ENCODE measurements around the gene CDC42EP2. TPM values are rescaled to one million over a fixed set of nuclear protein-coding genes. Genes with fewer than 3 reads are reported as not detected.

Gene CDC42EP2
- polyA plus RNA-seq, 2 of the 4 experiments (the other 2 are of a cell fraction): 3.0 to 8.5 TPM

GRCh38 chr11:65304110-65304509 lies 10.6 kb upstream of the CDC42EP2 start:
- Histone ChIP-seq H3K9me3 (no peaks in the 10 kb centered on the region), H3K4me1 (peaks cover 37% of the 10 kb centered on the region), H3K4me3 (no peak overlapping the region), H3K4me2 (no peak overlapping the region), H3K27ac (no peak overlapping the region)
- no peak for TF ChIP-seq POLR2A (IDR thresholded peaks at IDR 0.05; ENCODE audit: low read length)
- no peak for TF ChIP-seq NFE2L2 (conservative IDR thresholded peaks at IDR 0.05; ENCODE audit: low read length)
- TF ChIP-seq RCOR1 (IDR thresholded peaks at IDR 0.05; ENCODE audit: low read depth, low read length): no peak
- TF ChIP-seq BCL3 (IDR thresholded peaks at IDR 0.05): no peak
- FAIRE-seq: no peak
- WGBS (ENCODE audit: missing lambda C conversion rate): 98% methylated on average over 4 of the region's 4 CpGs
- no peak for DNase-seq (ENCODE audit: low read depth in 1 of 2, low spot score in 1 of 2)
- ATAC-seq: no peak
- POLR2A ChIA-PET: interaction anchor here (0.5 to 0.9 kb wide), 3 partner anchors 10 to 29 kb away, joined by 3 to 4 read pairs (median 4); partner anchors contain the start of gene CDC42EP2
- CTCF ChIA-PET: interaction anchor here (76.3 to 78.3 kb wide), 2 partner anchors 11 to 24 kb away, joined by 3090 read pairs; partner anchors contain the start of genes CDC42EP2, DPF2, POLA2 and TIGD3

- POLR2A ChIA-PET: interaction anchor here (0.9 kb wide), 2 partner anchors 10 to 11 kb away, joined by 3 to 4 read pairs; partner anchors contain the start of gene CDC42EP2
- Histone ChIP-seq H3K27ac (no peak overlapping the region), H3K4me1 (peaks cover 38% of the 10 kb centered on the region), H3K4me3 (no peak overlapping the region), H3K9me3 (no peaks in the 10 kb centered on the region), H3K4me2 (no peak overlapping the region)
- no peak for TF ChIP-seq RAD21 (conservative IDR thresholded peaks at IDR 0.05 in 1 of 2, IDR thresholded peaks at IDR 0.05 in 1 of 2)
- no peak for TF ChIP-seq RARB (CRISPR knock-in tag; IDR thresholded peaks at IDR 0.05)
- TF ChIP-seq CEBPB (IDR thresholded peaks at IDR 0.05): no peak
- no peak for TF ChIP-seq NR3C1 (IDR thresholded peaks at IDR 0.05)
- TF ChIP-seq ZNF302 (CRISPR knock-in tag; IDR thresholded peaks at IDR 0.05): no peak
- TF ChIP-seq TFCP2L1 (CRISPR knock-in tag; IDR thresholded peaks at IDR 0.05): no peak
- no peak for TF ChIP-seq CHD4 (IDR thresholded peaks at IDR 0.05; ENCODE audit: borderline replicate concordance)
- no peak for TF ChIP-seq CBX2 (IDR thresholded peaks at IDR 0.05; ENCODE audit: borderline replicate concordance, low read depth)
- TF ChIP-seq ZC3H11A (IDR thresholded peaks at IDR 0.05): no peak
- no peak for TF ChIP-seq CTCF (IDR thresholded peaks at IDR 0.05)
- CTCF ChIA-PET: interaction anchor here (76.3 to 78.3 kb wide), 2 partner anchors 11 to 24 kb away, joined by 3090 read pairs; partner anchors contain the start of genes CDC42EP2, DPF2, POLA2 and TIGD3
- FAIRE-seq (no peak), ATAC-seq (no peak), DNase-seq (ENCODE audit: low read depth in 1 of 2, low spot score in 1 of 2) (no peak)
- 91% methylated on average over 7 of the region's 7 CpGs for WGBS (ENCODE audit: missing lambda C conversion rate)
These were observed 10.1 kb upstream of the CDC42EP2 start for GRCh38 chr11:65304613-65305012.

GRCh38 chr11:65305501-65306268 lies 9.0 kb upstream of the CDC42EP2 start:
- H3K4me1 ChIP-seq: peaks cover 48% of the 10 kb centered on the region
- no peak for TF ChIP-seq ATOH8 (CRISPR knock-in tag; IDR thresholded peaks at IDR 0.05; ENCODE audit: low read depth)
- no peak for TF ChIP-seq FOSL2 (IDR thresholded peaks at IDR 0.05)
- 0 out of 2 replicates have a peak, but pooled peaks have one; percentile 32 for TF ChIP-seq FOSL2 (CRISPR knock-in tag; IDR thresholded peaks at IDR 0.05)
- ChIA-PET POLR2A (interaction anchor here (0.7 kb wide), 1 partner anchor 30 kb away, joined by 3 read pairs; no protein-coding TSS in a partner anchor), CTCF (interaction anchor here (76.3 to 78.3 kb wide), 2 partner anchors 10 to 25 kb away, joined by 3090 read pairs; partner anchors contain the start of genes CDC42EP2, DPF2, POLA2 and TIGD3)
- DNase-seq (ENCODE audit: low read depth in 1 of 2, low spot score in 1 of 2) (no peak), ATAC-seq (peak in 1 of 2 experiments; percentile 5; a peak in 1 of 6 replicates), FAIRE-seq (no peak)
- WGBS (ENCODE audit: missing lambda C conversion rate): 65% methylated on average over 17 of the region's 17 CpGs
- peak overlapping the region in 1 of 2 experiments; percentile 32; a peak in 1 of 6 replicates for H3K27ac ChIP-seq
- no peaks in the 10 kb centered on the region for H3K9me3 ChIP-seq
- H3K4me2 ChIP-seq: no peak overlapping the region
- no peak overlapping the region for H3K4me3 ChIP-seq

Measured in A549 (cell line).